Left renal pelvis (tissue), 4 donors: ENCODE measurements around the gene CLCN7. TPM values are rescaled to one million over a fixed set of nuclear protein-coding genes. Genes with fewer than 3 reads are reported as not detected.

Experiments
- DNase-seq, 4 donors: peaks; one replicate each; pipeline ENCODE4 v3.0.0-alpha.2; 2013; ENCODE audit warnings: low read depth in 4 of 4, low spot score in 3 of 4
- polyA plus RNA-seq, 4 donors: library from polyadenylated mRNA; unstranded; fragments of 120-200 nt; gene quantifications; one replicate each; pipeline ENCODE4 v1.2.1, GENCODE V29; 2013; ENCODE audit not compliant: insufficient read length in 4 of 4

The CLCN7 gene
- polyA plus RNA-seq, 4 donors = 38.3 to 68.6 (median 47.1) TPM

DNA sequence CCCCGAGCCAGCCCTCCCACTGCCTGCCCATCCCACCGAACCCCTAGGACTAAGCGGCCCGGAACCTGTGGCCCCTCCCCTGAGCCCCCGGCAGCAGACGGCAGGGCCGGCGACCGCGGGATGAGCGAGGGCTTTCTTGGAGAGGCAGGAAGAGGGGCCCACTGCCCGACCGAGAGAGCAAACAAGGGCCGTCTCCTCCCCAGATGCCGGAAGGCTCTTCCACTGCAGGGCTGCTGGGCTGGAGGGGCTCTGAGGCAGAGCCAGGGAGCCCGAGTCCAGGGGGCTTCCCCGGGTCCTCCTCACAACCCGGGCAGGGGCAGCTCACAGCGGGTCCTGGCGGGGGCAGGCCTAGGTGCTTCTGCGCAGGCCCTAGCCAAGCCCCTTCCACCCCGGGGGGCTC is 41.1 kb downstream of the CLCN7 start:
- DNase-seq = no peak

DNA sequence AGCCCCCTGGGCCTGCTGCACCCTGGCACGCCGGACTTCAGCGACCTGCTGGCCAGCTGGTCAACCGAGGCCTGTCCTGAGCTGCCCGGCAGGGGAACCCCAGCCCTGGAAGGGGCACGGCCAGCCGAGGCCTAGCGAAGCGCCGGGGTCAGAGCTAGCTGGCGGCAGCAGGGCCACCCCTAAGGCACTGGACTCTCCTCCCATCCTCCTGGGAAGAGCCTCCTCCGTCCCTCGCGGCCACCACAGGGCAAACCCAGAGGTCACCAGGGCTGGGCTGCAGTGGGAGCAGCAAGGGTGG is 41.6 kb downstream of the CLCN7 start:
- no peak for DNase-seq

DNA sequence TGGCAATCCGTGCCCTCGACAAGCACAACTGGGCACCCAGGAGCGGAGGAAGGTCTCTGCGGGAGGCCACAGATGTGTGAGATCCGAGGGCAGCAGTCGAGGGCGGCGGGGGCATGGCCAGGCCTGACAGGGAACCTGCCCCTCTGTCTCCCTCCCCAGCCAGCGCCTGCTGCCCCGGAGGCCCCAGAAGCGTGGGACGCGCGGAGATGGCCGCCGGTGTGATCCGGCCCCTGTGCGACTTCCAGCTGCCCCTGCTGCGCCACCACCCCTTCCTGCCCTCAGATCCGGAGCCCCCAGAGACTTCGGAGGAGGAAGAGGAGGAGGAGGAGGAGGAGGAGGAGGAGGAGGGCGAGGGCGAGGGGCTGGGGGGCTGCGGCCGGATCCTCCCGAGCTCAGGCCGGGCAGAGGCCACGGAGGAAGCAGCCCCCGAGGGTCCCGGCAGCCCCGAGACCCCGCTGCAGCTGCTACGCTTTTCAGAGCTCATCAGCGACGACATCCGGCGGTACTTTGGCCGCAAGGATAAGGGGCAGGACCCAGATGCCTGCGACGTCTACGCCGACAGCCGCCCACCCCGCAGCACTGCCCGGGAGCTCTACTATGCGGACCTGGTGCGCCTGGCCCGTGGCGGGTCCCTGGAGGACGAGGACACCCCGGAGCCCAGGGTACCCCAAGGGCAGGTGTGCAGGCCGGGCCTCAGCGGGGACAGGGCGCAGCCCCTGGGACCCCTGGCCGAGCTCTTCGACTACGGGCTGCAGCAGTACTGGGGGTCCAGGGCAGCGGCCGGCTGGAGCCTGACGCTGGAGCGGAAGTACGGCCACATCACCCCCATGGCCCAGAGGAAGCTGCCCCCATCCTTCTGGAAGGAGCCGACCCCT is 42.2 kb downstream of the CLCN7 start:
- no peak for DNase-seq

DNA sequence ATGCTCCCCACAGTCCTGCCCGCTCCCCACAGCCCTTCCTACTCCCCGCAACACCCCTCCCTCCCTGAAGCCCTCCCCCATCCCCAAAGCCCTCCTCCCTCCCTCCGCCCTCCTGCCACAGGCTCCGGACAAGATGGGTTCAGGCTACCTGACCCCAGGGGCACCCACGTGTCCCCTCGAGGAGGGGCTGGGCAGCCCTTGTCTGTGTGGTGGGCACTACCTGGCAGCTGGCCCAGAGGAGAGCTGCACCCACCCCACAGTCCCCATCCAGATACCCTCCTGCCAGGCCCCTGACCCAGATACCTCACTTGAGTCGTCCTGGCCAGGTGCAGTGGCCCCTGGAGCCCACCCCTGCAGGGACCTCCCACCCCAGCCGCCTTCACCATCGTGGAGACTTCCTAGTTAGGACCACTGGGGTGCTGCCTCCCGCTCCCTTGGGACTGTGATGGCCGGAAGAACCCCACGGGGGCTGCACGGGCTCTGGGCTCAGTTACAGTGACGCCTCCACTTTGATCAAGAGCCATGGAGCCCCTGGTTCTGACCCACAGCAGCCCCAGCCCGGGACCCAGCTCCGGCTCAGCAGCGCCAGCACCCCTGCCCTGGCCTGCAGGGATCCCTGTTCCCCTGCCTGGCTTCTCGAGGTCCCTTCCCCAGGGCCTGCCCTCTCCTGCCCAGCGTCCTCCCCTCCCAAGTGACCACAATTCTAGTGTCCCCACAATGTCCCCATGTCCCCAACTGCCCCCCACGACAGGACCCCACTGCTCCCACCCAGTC is 43.1 kb downstream of the CLCN7 start:
- DNase-seq = no peak

DNA sequence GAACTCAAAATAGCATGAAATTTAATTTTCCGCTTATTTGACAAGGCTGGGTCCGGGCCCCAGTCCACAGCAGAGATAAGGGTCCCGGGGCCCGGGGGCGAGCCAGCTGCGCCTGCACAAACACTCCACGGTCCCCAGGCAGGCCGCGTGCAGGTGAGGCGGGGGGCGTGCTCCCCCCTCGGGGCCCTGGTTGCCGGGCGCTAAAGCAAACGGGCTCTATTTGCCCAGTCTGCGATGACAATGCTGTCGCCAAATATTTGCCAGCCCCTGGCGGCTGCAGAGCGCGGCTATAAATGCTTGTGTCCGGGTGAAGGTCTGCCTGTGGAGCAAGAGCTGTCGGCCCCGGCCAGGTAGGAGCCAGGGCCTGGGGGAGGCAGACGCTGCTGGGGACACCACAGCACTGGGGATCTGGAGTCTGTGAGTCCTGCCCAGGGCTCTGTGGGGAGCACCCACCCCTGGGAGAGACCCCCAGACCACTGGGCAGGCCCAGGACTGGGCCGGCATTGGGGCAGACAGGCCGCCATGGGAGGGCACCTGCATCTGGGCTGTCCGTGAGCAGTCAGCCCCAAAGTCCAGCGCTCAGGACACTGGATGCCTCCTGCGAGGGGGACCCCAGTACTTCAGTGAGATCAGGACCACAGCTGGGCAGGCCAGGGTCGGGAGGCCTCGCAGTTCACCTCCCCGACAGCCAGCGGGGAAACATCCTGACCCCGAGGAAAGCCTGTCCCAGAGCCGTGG is 43.9 kb downstream of the CLCN7 start, which contains the start of gene PERCC1:
PERCC1 (plus strand) TSS at position 320 of the 738 bp plus-strand sequence. CDS start 1,516 bp downstream, outside the sequence.
- no peak for DNase-seq

DNA sequence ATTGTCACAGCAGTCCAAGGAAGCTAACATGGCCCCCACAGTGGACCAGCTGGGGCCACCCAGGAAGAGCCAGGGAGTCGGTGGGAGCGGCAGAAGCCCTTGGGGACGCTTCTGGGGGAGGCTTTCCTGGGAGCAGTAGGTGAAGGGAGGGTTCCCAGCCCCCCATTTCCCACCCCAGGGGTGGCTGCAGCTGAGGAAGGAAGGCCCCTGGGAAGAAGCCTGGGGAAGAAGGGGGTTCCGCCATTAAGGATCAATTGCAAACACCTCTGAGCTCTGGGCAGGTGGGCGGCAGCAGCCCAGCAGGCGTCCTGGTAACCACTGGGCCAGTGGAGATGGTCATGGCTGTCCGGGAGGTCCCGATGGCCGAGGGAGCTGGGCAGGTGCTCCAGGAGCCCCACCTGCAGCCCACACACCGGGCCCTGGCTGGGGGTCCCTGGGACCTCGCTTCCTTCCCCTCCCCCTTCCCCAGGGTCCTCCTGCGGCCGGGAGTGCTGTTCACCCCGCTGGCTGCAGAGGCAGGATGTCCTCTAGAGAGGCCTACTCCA is 44.5 kb downstream of the CLCN7 start:
- DNase-seq = no peak

DNA sequence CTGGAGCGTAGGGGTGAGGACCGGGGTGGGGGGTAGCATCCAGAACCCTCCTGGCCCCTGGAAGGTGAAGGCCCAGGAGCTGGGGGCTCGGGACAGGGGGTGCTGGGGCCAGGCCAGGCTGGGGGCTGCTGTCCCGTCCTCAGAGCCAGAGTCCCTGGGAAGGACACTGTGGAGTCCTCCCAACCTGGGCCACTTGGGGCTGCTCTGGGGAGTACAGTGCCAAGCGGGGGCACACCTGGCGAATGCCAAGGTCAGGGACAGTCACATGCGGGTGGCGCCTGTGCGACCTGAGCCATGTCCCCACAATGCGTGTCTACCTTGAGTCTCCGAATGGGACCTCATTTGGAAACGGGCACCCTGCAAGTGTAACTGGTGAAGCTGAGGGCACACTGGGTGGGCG is 45.2 kb downstream of the CLCN7 start:
- DNase-seq = no peak

DNA sequence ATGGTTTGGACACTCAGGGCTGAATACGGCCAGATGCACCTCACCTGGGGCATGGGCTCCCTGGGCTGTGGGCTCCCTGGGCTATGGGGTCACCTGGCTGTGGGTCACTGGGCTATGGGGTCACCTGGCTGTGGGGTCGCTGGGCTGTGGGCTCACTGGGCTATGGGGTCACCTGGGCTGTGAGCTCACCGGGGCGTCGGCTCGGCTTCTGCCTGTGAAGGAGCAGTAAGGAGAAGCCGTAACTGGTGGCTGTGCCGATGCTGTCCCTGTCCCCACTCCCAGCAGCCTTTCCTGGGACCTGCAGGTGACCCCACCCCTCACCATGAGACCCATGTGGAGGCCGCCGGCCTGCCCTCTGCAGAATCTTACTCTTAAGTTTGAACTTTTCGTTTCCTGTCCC is 45.8 kb downstream of the CLCN7 start:
- DNase-seq = no peak

DNA sequence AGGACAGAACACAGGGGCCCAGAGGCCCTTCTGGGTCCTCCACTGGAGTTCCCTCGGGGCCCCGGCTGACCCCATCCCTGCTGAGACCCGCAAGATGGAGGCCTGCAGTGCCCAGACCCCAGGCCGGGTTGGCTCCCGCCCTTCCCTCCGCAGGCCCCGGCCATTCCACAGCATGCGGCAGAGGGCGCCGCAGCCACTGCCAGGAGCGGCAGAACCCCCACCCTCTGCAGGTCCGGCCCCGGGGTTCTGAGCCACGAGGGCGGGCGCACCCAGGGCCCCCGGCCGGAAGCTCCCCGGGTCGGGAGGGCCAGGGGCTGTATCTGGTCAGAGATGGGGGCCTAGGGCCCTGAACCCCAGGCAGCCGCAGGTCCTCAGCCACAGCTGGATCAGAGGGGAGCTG is 46.3 kb downstream of the CLCN7 start:
- no peak for DNase-seq

DNA sequence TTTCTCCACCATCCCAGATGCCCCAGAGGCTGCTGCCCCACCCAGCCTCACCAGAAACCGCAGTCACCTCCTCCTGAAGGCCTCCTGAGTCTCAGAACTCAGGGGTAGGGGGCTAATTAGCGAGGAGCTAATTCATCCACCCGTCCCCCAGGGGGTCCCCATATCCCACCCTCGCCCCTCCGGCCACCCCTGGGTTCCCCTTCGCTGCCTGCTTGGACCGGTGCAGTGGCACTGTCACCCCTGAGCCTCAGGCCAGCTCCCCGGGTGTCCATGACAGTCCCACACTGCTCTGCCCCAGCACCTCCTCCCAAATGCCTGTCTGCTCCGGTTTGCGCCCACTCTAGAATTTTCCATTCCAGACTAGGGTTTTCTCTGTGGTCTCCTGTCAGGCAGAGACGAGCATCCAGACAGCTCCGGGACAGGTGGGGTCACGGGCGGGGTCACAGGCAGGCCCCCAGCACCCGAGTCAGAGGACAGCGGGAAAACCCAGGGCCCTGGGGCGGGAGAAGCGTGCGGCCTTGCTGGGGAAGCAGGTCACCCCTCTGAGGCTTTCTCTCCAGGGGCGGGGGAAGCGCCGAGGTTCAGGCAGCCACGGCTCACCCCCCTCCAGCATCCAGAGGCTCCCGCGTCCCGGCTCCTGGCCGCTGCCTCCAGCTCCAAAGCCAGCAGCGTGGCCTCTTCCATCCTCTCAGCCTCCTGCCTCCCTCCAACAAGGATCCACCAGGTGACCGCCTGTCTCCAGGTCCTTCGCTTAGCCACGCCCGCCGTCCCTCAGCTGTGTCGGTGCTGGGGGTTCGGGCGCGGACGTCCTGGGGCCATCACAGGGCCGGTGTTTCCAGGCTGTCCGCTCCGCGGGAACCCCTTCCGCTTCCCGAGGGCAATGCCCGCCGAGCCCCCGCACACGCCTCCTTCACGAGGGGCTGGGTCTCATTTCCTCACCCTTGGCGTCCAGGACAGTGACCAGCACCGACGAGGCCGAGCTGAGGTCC is 47.1 kb downstream of the CLCN7 start:
- no peak for DNase-seq

DNA sequence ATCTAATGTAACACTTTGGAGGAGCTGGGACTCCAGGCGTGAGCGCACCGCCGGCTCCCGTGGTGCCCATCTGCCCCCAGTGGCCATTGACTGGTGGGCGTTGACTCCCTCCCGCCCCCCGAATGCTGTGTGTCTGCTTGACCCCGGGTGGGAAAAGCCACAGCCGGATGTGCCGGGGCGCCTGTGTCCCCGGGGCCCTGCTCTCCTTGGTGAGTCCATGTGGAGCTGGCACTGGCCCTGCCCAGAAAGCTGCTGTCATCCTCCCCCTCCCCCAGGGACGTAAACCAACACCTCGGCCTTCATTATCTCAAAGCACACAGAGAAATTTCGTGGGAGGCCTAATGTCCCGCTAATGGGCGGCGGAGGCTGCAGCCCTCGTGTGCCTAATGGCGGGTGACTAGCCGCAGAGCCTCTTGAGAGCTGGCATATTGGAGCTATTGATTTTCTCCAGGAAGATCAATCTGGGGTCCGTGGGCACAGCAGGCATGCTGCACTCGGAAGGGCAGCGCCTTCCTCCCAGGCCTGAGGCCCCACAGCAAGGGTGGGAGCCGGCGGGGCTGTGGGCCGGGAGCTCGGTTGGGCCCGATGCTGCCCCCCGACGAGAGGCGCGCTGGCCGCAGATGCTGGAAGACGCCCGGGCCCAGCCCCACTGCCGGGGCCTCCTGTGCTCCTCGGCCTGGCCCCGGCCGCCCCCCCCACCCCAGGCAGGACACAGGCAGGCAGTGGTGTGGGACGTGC is 47.9 kb downstream of the CLCN7 start:
- DNase-seq = no peak

DNA sequence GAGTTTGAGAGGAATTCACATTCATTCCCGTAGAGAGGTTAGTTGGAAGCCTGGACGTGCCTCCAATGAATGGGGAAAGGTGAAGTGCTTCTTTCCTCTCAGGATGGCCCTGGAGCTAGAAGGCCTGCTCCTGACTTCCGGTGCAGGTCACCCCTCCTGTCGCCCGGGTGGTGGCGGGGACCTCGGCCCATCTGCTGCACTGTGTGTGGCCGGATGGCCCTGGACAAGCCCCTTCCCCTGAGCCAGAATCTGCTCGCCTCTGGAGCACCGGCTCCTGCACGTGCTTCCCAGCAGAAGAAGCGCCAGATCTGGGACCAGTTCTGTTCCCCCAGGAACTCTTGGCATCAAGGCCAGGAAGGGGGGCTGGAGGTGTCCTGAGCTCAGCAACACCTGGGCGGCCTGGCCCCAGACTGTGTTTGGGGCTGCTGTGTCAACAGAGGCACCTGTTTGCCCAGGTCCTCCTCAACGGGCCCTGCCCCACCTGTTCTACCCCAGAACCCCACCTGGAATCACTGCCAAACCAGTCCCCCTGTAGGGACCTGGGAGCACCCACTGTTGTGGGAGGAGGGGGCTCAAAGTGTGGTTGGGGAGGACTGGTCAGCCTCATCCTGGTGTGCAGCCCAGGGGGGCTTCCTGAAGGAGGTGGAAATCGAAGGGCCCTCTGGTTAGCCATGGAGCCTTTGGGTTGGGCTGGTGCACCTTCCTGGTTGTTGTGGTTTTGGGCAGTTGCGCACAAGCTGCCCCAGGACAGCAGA is 49.0 kb downstream of the CLCN7 start:
- no peak for DNase-seq

DNA sequence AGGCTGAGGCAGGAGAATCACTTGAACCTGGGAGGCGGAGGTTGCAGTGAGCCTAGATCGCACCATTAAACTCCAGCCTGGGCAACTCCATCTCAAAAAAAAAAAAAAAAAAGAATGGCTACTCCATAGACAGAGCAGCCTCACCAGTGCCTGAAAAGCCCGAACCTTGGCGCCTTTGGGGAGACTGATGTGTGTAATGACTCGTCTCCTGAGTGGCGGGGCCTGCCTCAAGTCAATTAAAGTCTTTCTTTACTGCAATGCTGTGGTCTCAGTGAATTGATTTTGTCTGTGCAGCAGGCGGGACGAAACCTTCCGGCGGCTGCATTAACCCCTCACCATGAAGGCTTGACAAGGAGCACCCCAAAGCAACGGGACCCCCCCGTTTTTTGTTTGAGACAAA is 50.8 kb downstream of the CLCN7 start:
- no peak for DNase-seq

DNA sequence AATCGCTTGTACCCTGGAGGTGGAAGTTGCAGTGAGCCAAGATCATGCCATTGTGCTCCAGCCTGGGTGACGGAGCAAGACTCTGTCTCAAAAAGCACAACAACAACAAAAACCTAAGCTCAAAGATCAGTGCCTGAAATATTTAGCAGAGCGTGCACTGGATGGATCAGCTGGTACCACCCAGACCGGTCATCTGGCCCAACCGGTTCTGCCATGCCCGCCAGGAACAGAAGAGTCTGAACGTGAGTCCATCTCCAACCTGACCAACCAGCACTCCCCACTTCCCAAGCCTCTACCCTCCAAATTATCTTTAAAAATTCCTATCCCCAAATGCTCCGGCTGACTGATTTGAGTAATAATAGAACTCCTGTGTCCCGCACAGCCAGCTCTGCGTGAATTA is 52.8 kb downstream of the CLCN7 start:
- no peak for DNase-seq

DNA sequence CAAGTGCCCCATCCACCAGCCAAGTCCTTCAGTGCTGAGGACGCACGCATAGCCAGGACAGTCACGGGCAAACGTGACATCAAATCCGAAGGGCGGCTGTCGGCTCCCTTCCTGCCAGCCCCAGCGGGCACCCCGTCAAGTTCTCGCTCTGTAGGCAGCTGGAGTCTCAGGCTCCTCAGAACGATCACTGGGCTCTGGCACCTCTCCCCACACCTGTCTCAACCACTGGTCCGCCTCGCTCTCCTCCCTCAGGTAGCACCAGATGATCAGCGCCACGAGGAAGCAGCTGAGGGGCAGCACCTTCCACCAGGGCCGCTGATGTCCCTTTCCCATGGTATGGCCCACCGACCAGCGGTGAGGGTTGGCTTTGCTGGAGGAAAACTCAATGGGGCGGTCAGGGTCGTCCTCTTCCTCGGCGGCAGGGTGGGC is 54.7 kb downstream of the CLCN7 start:
- DNase-seq = no peak

DNA sequence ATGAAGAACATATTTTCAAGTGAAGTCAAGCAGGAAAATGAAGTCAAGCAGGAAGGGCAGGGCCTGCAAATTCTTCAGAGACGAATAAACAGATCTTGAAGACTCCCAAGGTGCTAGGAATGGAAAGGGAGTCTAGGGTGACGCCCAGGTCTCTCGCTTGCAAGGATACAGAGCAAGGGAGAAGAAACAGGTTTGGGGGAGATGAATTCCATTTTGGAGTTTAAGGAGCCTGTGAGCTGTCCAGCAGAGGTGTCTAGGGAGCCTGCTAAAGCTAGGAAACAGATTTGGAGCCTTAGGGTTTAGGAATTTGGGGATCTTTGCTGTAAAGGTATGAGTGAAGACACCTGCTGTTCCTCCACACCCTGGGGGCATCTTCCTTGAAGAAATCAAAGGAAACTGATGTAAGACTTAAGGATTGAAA is 58.3 kb downstream of the CLCN7 start:
- no peak for DNase-seq

DNA sequence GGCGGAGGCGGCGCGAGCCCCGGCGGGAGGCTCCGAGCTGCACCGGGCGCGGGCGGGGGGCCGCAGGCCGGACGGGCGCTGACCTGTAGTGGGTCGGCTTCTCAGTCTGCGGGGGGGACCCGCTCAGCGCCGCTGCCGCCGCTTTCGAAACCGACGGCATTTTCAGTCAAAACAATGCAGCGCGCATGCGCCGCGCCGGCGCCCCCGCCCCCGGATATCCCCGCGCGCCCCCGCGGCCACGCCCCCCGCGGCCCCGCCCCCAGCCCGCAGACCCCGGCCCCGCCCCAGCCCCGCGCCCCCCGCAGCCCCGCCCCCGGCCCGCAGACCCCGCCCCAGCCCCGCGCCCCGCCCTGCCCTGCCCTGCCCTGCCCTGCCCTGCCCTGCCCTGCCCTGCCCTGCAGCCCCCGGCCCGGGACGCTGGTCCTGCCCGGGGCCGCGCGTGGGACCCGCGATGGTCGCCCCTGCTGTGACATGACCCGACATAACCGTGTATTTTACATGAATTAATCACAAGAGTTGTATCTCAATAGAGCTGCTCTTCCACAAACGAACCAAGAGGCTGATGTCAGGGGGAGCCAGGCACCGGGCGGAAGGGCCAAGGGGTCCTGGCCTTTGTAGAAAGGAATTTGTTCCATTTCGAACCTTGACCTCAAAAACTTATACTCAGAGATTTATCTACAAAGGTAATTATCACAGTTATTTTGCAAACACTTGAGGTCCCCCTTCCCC is 60.1 kb downstream of the CLCN7 start, which contains the start of gene UNKL:
UNKL (minus strand) TSS at position 173 of the 729 bp plus-strand sequence; CDS start at position 160, 13 bp downstream.
- no peak for DNase-seq
